ENCODE results near the gene ESPL1.

The ESPL1 gene

DNA sequence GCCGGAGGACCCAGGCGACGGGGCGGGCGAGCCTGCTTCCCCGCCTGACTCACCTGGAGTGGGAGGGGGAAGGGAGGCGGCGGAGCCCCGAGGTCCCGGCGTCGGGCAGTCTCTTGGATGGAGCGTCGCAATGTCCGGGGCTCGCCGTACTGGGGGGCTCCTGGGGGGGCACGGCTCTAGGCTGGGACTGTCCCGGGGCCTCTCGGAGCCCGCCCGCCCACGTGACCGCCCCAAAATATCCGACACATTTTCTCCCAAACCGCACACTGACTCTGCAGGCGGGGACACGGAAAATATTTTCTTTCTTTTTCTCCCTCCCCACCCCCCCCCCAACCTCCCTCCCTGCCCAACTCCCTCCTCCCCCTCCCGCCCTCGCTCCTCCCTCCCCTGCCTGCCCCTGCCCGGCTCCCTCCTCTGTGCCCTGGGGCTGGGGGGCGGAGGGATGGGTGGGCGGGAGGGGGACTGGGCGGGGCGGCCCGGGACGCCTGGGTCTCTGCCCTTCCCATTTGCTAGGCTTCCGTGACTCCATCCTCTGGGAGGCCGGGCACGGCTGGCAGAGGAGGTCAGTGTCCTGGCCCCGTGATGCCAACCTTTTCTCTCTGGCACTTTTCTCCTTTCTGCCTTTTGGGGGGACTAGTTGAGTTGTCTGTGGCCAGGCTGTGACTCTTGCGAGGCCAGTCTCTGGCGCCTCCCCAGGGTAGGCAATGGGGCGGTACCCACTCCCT, 36.0 kb upstream of the ESPL1 start, which contains the start of gene RARG:
TSS of gene RARG (minus strand) at position 289 of the 725 bp plus-strand sequence. CDS start 4,664 bp downstream, outside the sequence.
- DNase-seq, result no peak

- DNase-seq, result peak in 1 of 2 donors; percentile 36
Observed at GRCh38 chr12:53232646-53233461, 35.2 kb upstream of the ESPL1 start.

DNA sequence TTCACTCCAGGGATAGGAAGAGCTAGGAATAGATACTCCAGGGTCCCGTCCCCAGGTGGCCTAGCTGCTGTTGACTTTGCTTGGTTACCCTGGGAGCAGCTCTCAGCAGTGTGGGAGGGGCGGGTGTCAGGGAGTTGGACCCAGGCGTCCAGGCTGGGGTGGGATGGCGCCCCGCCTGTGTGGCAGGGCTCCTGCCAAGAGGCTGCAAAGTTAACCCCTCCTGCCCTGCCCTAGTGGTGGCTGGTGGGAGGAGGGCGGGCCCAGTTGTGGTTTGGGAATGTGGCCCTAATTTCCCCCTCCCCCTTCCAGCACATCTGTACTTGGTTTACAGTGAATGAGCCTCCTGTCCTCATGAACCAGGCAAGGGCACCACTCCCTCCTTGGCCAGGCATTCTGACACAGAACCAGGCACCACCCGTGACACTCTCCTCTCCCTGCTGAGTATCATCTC, 34.4 kb upstream of the ESPL1 start:
- no peak for DNase-seq

GRCh38 chr12:53234271-53234914, 33.7 kb upstream of the ESPL1 start:
- no peak for DNase-seq

GRCh38 chr12:53235164-53235563, 32.9 kb upstream of the ESPL1 start:
- DNase-seq, result no peak

GRCh38 chr12:53235742-53236442, 32.2 kb upstream of the ESPL1 start:
- DNase-seq, result no peak

- no peak for DNase-seq
Observed at GRCh38 chr12:53236443-53237111, 31.5 kb upstream of the ESPL1 start.

GRCh38 chr12:53239643-53240258, 28.3 kb upstream of the ESPL1 start:
- DNase-seq, result no peak

- no peak for DNase-seq
Observed at GRCh38 chr12:53241623-53242412, 26.3 kb upstream of the ESPL1 start.

DNA sequence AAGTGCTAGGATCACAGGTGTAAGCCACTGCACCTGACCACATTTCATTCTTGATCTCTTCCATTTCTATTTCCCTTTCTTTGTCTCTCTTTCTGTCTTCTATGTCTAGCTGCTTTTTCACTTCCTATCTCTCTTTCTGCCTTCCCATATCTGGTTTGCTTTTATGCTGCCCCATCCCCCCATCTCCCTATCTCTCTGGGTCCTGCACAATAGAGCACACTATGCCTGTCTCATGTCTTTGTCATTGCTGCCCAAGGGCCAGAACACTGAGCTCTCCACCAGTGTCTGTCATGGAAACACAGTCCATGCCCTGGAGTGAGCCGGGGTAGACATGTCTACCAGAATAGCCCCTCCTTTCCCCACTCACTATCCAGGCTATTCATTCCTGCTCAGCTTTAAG, 23.8 kb upstream of the ESPL1 start:
- DNase-seq, result no peak

DNA sequence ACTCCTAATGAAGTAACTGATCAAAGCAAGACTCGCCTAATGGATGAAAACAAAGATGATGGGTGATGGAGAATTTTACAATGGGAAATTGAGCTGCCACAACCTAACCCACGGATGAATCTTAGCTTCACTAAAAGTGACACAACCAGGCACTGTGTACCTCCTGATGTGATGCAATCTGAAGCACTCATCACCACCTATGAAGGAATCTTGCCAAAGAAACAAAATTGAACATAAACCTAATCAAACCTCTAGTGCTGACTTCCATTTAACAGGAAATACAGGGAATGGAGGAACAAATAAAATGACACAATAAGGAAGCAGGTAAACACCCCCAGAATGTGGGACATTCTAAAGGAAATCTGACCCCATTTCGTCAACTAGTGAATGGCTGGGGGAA, 22.8 kb upstream of the ESPL1 start:
- DNase-seq, result no peak

- DNase-seq, result peak; percentile 61 to 68
Observed at GRCh38 chr12:53251477-53252348, 16.4 kb upstream of the ESPL1 start.

DNA sequence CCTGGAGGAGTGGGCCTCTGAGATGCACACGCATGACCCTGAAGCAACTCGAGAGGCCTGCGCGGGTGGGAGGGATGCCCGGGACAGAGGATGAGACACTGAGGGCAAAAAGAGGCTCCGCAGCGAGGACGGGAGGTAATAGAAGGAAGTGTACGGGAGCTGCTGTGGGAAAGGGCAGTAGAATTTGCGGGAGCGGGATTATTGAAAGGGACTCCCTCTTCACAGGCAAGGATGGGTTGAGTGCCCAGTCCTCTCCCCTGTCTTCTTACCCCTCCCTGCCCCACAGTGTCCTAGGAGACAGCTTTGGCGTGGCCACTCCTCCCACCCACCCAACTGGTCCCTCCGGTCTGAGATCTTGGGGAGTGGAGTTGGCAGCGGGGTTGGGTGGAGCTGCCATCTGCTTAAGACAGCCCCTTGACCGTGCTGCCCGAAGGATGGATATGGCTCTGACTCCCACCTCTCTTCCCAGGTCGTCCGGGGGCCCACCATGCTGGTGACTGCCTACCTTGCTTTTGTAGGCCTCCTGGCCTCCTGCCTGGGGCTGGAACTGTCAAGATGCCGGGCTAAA, 15.7 kb upstream of the ESPL1 start:
- no peak for DNase-seq

GRCh38 chr12:53253298-53253697, 14.8 kb upstream of the ESPL1 start:
- no peak for DNase-seq

DNA sequence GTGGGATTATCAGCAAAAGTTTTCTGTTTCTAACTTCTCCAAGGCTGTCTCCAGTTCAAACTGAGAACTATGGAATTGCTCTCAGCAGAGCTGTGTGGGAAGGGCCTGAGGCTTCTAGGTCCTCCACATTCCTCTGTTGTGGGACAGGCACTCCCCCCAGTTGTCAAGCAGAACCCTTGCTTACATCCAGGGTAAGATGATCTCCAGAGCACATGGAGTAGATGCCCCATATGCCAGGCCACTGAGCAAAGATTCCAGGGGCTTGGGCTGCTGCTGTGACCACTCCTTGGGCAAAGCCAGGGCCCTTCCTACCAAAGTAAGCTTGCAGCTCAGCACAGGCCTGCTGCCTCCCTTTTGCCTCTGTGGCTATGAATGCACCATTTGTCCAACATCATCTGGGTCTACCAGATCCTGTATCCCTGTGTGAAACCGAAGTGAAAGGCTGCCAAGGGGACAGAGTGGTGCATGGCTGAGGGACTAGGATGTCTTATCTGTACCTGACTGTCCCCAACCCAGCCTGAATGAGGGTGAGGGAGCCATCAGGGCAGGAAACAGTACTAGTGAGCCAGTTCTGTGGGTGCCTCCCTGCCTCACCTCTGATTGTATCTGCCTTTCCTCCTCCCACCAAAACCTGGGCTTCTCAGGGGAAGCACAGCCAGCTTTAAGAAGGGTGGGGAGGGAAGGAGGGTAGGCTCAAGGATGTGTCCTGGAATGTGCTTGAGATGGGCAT, 13.1 kb upstream of the ESPL1 start:
- no peak for DNase-seq

DNA sequence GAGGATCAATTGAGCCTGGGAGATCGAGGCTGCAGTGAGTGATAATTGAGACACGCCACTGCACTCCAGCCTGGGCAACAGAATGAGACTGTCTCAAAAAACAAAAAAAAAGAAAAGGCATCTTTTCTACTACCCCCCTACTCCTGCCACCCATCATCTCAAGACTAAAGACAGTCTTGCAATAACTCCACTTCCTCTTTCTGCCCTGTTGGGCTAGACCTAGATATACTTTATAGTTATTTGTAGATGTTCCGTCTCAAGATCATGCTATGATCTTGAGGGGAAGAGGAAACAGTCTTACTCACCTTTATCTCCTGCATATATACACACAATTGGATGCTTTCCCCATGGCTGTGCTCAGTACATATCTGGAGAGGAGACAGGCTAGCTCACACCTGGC, 12.1 kb upstream of the ESPL1 start:
- peak; percentile 36 to 42 for DNase-seq

GRCh38 chr12:53258541-53259539, 9.3 kb upstream of the ESPL1 start:
- DNase-seq, result no peak

DNA sequence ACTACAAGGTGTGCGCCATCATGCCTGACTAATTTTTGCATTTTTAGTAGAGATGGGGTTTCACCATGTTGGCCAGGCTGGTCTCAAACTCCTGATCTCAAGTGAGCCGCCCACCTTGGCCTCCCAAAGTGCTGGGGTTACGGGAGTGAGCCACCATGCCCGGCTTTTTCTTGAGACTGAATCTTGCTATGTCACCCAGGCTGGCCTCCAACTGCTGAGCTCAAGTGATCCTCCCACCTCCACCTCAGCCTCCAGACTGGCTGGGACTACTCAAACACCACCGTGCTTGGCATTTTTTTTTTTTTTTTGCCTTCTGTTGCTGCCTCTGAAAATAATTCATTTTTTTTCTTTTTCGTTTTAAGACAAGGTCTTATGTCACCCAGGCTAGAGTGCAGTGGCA, 8.2 kb upstream of the ESPL1 start:
- DNase-seq, result no peak

Measured in inflammatory macrophage treated with lipopolysaccharide for 1 hour (primary cell).